NCI-H1417 (cell line): ENCODE measurements around the gene GBA3.
A peak's percentile ranks its signal among the peaks of the same experiment; 100 is the strongest.

Experiments
- DNase-seq, 3 experiments: peaks; one replicate each; lab custom pipeline; 2025; lab: John Stamatoyannopoulos, UW

GBA3 gene

GRCh38 chr4:22695029-22695428 is 2.3 kb downstream of the GBA3 start:
- DNase-seq: no peak

DNA sequence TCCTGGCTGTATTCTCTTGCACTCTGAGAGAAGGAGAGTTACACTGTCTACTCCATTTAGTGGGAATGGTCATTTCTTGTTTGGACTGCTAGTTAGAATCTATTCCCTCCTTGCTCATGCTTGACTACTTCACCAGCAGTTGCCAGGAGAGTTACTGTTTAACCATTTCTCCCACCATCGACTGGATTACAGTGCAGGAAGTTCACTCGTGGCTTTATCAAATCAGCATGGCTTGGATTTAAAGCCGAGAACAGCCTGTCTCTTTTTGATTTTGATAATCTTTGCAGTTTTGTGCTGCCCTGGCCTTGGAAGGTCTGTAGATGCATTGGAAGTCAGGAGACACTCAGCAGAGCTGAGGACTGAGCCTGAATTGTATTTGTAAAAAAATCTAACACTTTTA is 3.2 kb downstream of the GBA3 start:
- DNase-seq: no peak

DNA sequence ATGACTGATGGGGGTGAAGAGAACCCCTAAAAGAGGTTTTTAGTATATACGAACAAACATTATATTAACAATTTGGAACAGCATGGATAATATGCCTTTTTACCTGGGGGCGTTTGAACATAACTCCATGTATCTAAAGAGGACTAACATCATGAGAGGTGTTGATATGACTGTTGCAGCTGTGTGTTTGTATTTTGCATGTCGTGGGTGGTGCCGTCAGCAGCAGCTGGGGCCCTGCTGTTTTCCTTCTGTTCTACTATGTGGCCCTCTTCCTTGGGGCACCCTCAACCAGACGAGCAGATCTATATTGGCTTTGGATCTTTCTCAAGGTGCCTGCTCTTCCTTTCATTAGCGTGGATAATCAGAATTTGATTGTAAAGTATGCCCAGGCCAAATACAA is 11.2 kb downstream of the GBA3 start:
- DNase-seq: peak in 1 of 3 experiments; percentile 6

DNA sequence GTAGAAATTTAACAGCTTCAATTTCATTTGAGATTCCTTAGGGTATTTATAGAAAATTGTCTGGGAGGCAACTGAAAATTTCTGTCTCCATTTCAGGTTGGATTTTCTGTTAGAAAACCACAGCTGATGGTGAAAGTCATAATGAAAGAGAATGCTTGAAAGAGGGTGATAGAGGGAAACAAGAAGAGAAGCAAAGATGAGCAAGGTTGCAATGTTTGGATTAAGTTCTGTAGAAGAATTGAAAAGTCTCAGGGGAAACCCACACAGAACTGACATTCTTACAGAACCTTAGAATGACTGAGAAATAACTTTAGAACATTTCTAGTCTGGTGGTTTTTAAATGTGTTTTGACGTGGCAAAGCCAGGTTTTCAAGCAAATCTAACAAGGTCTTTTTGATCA is 14.7 kb downstream of the GBA3 start:
- DNase-seq: no peak

GRCh38 chr4:22708961-22709360 is 16.2 kb downstream of the GBA3 start:
- DNase-seq: no peak

- no peak for DNase-seq
Measured at GRCh38 chr4:22712105-22712504, 19.4 kb downstream of the GBA3 start.

GRCh38 chr4:22712529-22712928 is 19.8 kb downstream of the GBA3 start:
- no peak for DNase-seq

GRCh38 chr4:22713841-22714240 is 21.1 kb downstream of the GBA3 start:
- no peak for DNase-seq

- no peak for DNase-seq
Measured at GRCh38 chr4:22719218-22719617, 26.5 kb downstream of the GBA3 start.

- no peak for DNase-seq
Measured at GRCh38 chr4:22720091-22720490, 27.4 kb downstream of the GBA3 start.

GRCh38 chr4:22721204-22721603 is 28.5 kb downstream of the GBA3 start:
- no peak for DNase-seq

DNA sequence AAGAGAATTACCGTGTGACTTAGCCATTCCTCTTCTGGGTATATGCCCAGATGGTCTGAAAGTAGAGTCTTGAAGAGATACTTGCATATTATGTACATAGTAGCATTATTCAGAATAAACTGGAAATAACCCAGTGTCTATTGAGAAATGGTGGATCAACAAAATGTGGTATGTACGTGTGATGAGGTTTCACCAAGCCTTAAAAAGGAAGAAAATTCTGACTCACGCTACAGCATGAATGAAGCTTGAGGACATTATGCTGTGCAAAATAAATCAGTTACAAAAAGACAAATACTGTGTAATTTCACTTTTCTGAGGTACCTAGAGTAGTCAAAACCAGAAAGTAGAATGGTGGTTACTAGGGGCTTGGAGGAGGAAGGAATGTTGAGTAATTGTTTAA is 37.3 kb downstream of the GBA3 start:
- no peak for DNase-seq

GRCh38 chr4:22733816-22734215 is 41.1 kb downstream of the GBA3 start:
- no peak for DNase-seq

DNA sequence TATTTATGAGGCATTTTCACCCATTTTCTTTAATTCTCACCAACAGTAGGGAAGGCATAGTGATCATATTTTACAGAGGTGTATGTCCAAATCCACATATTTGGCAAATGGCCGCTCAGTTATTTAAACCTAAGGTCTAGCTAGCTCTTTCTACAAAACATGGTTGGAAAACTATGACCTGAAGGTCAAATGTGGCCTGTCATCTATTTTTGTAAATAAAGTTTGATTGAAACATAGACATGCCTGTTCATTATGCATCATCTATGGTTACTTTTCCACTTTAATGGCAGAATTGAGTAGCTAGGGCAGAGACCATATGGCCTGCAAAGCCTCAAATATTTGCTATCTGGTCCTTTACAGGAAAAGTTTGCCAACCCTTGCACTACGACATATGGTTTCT is 44.2 kb downstream of the GBA3 start:
- no peak for DNase-seq

DNA sequence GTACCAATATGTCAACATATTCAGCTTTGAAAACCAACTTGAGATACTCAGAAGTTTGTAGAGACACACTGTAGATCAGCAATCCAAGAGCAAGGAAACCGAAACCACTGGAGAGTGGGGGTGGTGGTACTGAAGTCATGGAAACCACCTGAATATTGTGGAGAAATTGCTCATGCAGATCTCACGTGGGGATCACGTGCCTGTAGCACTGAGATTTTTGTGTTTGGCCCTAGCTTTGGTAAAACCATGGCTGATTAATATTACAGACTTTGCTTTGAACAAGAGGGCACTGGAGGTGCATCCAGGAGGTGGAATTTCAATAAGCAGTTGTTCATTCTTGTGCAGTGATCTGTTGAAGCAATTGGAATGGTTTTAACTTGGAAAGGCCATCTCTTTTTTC is 47.2 kb downstream of the GBA3 start:
- DNase-seq: no peak

DNA sequence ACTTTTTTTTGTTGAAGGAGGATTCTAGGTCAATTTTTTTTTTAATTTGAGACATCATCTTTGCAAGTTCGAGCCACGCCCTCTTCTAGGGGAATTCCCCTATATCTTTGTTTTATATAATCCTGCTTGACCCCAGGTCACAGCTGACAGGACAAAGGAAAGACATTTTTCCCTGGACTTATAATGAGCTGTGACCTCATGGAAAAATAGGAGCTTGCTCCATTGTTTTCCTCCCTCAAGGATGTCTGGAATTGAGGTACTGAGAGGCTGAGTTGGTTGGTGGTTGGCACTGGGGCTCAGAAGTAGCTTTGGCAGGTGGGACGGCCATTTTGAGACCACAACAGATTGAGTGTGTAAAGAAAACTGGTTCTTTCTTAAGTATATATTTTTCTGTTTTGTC is 49.0 kb downstream of the GBA3 start:
- no peak for DNase-seq

- DNase-seq: no peak
Measured at GRCh38 chr4:22743290-22743689, 50.6 kb downstream of the GBA3 start.

- no peak for DNase-seq
Measured at GRCh38 chr4:22744478-22745062, 51.8 kb downstream of the GBA3 start.

DNA sequence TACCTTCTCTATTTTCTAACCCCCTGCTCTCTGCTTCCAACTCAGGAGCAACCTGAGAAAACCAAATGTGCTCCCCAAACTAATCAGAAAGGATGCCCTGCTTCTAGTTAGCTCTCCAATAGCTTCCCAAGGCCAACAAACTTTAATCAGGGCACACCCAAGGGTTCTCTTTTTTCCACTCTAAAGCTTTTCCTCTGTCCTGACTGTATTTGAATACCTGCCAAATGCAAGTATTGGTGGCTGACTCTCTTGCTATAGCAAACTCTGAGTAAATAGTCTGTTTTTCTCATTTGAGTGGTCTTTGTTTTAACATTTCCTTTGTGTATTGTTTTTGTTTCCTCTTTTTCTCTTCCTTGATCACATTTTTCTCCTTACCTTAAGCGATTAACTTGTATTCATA is 52.5 kb downstream of the GBA3 start:
- no peak for DNase-seq

DNA sequence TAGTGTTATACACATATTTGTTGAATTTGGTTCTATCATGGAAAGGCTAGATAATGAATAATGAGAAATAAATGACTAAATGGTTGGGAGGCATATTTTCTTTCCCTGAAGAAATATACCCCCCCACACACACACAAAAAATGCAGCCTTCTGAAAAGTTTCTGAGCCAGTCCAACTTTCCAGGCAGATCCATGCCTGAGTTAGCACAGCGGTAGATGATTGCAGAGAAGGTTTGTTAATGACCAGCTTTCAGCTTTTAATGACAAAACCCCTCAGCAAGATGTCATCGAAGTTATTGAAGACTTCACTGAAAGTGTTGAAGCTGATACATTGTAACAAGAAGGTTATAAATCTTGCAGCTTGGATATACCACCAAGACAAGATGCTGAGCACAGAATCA is 61.4 kb downstream of the GBA3 start:
- DNase-seq: no peak

DNA sequence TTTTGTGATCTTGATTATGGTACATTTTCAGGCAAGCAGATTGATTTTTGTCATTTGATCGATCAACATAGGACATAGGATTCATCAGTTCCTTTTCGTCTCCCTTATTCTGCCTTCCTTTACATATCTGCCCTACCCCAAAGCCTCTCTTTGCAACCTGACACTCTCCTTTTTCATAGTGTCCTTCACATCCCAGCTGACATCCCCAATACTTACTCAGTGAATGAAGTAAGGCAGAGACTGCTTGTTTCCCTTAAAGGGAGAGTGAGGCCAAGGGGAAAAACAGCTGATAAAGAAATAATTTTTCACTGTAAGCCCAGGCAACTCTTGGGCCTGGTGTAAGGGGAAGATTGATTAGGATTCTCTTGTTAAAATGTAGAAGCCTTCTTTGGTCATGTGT is 69.8 kb downstream of the GBA3 start:
- DNase-seq: no peak

GRCh38 chr4:22764183-22764582 is 71.4 kb downstream of the GBA3 start:
- no peak for DNase-seq

DNA sequence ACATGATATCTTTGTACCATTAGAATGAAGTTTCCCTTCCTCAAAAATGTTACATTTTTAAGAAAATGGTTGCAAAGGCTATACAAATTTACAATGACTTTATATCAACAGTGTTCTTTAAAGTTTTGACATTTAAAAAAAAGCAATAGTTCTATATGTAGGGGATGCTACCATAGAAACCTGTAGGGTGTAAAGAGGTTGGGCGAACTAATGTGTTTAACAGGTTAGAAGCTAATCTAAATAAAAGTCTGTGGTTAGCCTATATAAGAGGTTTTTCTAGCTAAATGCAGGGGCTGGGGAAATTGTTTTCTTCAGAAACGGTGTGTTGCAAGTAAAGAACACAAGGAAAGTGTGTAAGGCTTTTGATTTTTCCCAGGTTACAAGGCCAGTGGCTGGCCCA is 73.3 kb downstream of the GBA3 start:
- no peak for DNase-seq

DNA sequence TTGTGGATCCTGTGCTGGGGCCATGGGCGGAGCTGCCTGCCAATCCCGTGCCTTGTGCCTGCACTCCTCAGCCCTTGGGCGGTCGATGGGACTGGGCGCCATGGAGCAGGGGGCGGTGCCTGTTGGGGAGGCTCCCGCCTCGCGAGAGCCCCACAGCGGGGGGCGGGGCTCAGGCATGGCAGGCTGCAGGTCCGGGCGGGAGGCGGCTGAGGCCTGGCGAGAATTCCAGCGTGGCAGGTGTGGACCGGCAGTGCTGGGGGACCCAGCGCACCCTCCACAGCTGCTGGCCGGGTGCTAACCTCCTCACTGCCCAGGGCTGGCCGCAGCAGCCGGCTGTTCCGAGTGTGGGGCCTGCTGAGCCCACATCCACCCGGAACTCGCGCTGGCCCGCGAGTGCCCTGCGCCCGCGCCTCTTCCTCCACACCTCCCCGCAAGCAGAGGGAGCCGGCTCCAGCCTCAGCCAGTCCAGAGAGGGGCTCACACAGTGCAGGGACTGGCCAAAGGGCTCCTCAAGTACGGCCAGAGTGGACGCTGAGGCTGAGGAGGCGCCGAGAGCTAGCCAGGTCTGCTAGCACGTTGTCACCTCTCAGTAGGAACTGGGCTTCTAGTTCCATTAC is 85.9 kb downstream of the GBA3 start:
- no peak for DNase-seq
